SU-DHL-6 (cell line): ENCODE results near the gene TET3.

Experiments
- H2AFZ ChIP-seq: fragments of 200-600 bp; sonication (generic); 2 replicates; pipeline ENCODE4 v1.6.1; 2014; ENCODE audit warnings: low read depth, mild to moderate bottlenecking, moderate library complexity, mixed read lengths, antibody characterized with exemption, low read length; ENCODE audit not compliant: severe bottlenecking
- H3F3A ChIP-seq: fragments of 200-600 bp; shearing (Covaris generic); 2 replicates; pipeline ENCODE4 v1.6.0; 2016; ENCODE audit warnings: antibody characterized with exemption, mild to moderate bottlenecking; ENCODE audit not compliant: insufficient read depth
- H3K27ac ChIP-seq: fragments of 200-600 bp; sonication (generic); 2 replicates; pipeline ENCODE4 v1.5.1; 2016; ENCODE audit warnings: low read depth, mild to moderate bottlenecking, low read length, moderate library complexity, mixed read lengths
- H3K27me3 ChIP-seq: fragments of 200-600 bp; sonication (generic), shearing (Covaris generic); 2 replicates; pipeline ENCODE4 v1.6.0; 2014; ENCODE audit warnings: mild to moderate bottlenecking, low read length
- H3K36me3 ChIP-seq: fragments of 200-600 bp; sonication (generic); 2 replicates; pipeline ENCODE4 v1.6.1; 2014; ENCODE audit warnings: mild to moderate bottlenecking, low read length, mixed read lengths
- H3K4me2 ChIP-seq: fragments of 300-600, 200-600 bp; shearing (Covaris generic), sonication (generic); 2 replicates; pipeline ENCODE4 v1.6.0; 2014; ENCODE audit warnings: low read length, low read depth, mild to moderate bottlenecking; ENCODE audit not compliant: poor library complexity, severe bottlenecking
- H3K4me3 ChIP-seq: fragments of 200-600 bp; sonication (generic); 2 replicates; pipeline ENCODE4 v1.5.1; 2014; ENCODE audit warnings: antibody characterized with exemption, low read length, mild to moderate bottlenecking, mixed read lengths; ENCODE audit not compliant: insufficient read depth, poor library complexity, severe bottlenecking
- H3K79me2 ChIP-seq: fragments of 200-600 bp; sonication (generic); 2 replicates; pipeline ENCODE4 v1.6.1; 2014; ENCODE audit warnings: mild to moderate bottlenecking, low read length, moderate library complexity; ENCODE audit not compliant: insufficient read depth
- H3K9ac ChIP-seq: fragments of 200-600 bp; sonication (generic); 2 replicates; pipeline ENCODE4 v1.7.0; 2014; ENCODE audit warnings: mild to moderate bottlenecking, low read length
- H3K9me2 ChIP-seq: fragments of 200-600 bp; sonication (generic); replicated peaks from 2 replicates; pipeline ENCODE4 v1.6.1; 2014; ENCODE audit warnings: low read length; ENCODE audit not compliant: insufficient read depth
- H3K9me3 ChIP-seq: fragments of 200-600 bp; sonication (generic); 2 replicates; pipeline ENCODE4 v1.6.1; 2014; ENCODE audit warnings: low read length, mixed read lengths; ENCODE audit not compliant: insufficient read depth
- H4K20me1 ChIP-seq: fragments of 200-600 bp; sonication (generic); 2 replicates; pipeline ENCODE4 v1.6.1; 2014; ENCODE audit warnings: low read depth, mild to moderate bottlenecking, antibody characterized with exemption, low read length, moderate library complexity, mixed read lengths
- EZH2phosphoT487 ChIP-seq: fragments of 200-600 bp; sonication (generic), shearing (Covaris generic); conservative IDR thresholded peaks from 2 replicates; pipeline ENCODE4 v1.6.1; 2018; ENCODE audit warnings: mild to moderate bottlenecking, antibody characterized with exemption, low read length, moderate library complexity, mixed read lengths
- TF ChIP-seq, protein P1 (sequence below): fragments of 200-600 bp; sonication (generic); IDR thresholded peaks from one replicate; pipeline ENCODE4 v1.5.1; 2017; ENCODE audit warnings: antibody characterized with exemption, mild to moderate bottlenecking, low read length, moderate library complexity; ENCODE audit not compliant: insufficient read depth, poor library complexity, severe bottlenecking

Gene TET3

DNA sequence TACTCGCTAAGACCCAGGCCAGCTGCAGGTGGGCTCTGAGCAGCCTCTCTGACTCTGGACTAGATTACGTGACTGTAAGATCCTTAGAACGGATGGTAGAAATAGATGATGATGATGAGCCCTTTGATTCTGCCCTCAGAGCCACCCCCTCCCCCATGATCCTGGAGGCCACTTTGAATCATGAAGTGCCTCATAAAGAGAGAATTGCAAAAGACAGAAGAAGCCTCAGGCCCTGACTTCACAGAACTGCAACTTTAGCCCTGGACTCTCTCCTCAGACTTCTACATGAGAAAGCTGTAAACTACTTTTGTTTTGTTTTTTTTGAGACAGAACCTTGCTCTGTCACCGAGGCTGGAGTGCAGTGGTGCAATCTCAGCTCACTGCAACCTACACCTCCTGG lies 15.4 kb upstream of the TET3 start:
- Histone ChIP-seq H3K9ac (no peak overlapping the region), H3F3A (no peaks in the 10 kb centered on the region), H3K27ac (no peak overlapping the region), H2AFZ (no peak overlapping the region), H4K20me1 (no peaks in the 10 kb centered on the region; the same call in 1 of the 2 replicates), H3K79me2 (no peaks in the 10 kb centered on the region), H3K36me3 (no peaks in the 10 kb centered on the region), H3K27me3 (no peaks in the 10 kb centered on the region), H3K4me2 (no peak overlapping the region), H3K4me3 (no peak overlapping the region), H3K9me2 (no peaks in the 10 kb centered on the region), H3K9me3 (no peaks in the 10 kb centered on the region)
- TF ChIP-seq, protein P1, sequence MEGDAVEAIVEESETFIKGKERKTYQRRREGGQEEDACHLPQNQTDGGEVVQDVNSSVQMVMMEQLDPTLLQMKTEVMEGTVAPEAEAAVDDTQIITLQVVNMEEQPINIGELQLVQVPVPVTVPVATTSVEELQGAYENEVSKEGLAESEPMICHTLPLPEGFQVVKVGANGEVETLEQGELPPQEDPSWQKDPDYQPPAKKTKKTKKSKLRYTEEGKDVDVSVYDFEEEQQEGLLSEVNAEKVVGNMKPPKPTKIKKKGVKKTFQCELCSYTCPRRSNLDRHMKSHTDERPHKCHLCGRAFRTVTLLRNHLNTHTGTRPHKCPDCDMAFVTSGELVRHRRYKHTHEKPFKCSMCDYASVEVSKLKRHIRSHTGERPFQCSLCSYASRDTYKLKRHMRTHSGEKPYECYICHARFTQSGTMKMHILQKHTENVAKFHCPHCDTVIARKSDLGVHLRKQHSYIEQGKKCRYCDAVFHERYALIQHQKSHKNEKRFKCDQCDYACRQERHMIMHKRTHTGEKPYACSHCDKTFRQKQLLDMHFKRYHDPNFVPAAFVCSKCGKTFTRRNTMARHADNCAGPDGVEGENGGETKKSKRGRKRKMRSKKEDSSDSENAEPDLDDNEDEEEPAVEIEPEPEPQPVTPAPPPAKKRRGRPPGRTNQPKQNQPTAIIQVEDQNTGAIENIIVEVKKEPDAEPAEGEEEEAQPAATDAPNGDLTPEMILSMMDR = no peak
- TF ChIP-seq EZH2phosphoT487 = no peak

DNA sequence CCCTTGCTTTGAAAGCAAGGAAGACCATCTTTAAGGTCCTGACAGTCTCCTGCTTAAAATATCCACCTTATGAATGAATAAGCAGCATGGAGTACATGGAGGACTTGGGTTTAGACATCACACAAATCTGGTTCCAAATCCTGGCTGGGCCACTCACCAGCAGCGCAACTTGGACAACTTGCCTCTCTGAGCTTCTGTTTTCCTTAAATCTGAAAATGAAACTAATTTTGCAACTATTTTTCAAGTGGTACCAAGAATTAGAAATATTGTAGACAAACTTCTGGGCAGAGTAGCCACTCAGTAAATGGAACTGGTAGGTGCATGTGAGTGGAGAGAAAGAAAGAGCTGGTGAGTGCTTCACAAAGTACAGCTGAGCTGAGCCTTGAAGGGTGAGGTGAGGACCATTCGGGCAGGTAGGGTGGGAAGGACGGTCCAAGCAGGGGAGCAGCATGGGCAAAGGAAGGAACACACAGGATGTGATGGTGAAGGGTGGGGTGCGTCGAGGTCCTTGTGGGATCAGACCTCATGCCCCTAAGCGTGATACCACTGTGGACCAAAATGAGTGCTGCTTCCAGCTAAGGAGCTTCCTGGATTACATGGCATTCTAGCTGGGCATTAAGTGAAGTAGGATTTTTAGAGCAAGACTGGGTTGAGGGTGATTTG lies 14.4 kb upstream of the TET3 start:
- Histone ChIP-seq H3K4me3 (no peak overlapping the region), H3K27me3 (no peaks in the 10 kb centered on the region), H2AFZ (no peak overlapping the region), H3K9ac (no peak overlapping the region), H4K20me1 (no peaks in the 10 kb centered on the region; the same call in 1 of the 2 replicates), H3K4me2 (no peak overlapping the region), H3K36me3 (no peaks in the 10 kb centered on the region), H3F3A (no peaks in the 10 kb centered on the region), H3K9me2 (no peaks in the 10 kb centered on the region), H3K79me2 (no peaks in the 10 kb centered on the region), H3K9me3 (no peaks in the 10 kb centered on the region), H3K27ac (no peak overlapping the region)
- TF ChIP-seq, protein P1 = no peak
- no peak for TF ChIP-seq EZH2phosphoT487

DNA sequence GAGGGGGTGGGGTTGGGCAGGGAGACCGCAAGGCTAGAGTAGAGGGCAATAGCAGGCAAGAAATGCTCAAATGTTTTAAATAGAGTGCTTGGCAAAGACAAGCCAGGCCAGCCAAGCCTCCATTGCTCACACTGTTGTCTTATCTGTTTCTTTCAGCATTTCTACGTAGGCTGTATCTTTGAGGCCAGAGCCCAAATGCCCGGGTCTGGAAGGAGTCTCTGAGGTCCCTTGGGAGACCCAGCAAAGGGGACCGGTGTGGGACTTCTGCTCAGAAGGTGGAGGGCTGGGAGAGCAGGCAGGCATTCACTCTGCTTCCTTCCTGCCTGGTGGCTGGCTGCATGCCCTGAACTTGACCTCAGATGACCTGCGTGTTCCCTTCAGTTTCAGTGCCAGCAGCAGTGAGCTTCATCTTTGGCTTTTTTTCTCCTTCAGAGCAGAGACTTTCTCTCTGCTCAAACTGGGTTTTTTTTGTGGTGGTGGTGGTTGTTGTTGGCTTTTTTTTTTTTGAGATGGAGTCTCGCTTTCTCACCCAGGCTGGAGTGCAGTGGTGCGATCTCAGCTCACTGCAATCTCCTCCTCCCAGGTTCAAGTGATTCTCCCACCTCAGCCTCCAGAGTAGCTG lies 13.7 kb upstream of the TET3 start:
- Histone ChIP-seq H2AFZ (no peak overlapping the region), H3K27ac (no peak overlapping the region), H3K79me2 (no peaks in the 10 kb centered on the region), H3F3A (no peaks in the 10 kb centered on the region), H3K36me3 (no peaks in the 10 kb centered on the region), H4K20me1 (no peaks in the 10 kb centered on the region; the same call in 1 of the 2 replicates), H3K9ac (no peak overlapping the region), H3K27me3 (no peaks in the 10 kb centered on the region), H3K9me3 (no peaks in the 10 kb centered on the region), H3K4me3 (no peak overlapping the region), H3K4me2 (no peak overlapping the region), H3K9me2 (no peaks in the 10 kb centered on the region)
- TF ChIP-seq EZH2phosphoT487 = no peak
- TF ChIP-seq, protein P1 = no peak
